Fibroblast of lung (primary cell): ENCODE results near the gene WDR90. TPM values are rescaled to one million over a fixed set of nuclear protein-coding genes. Genes with fewer than 3 reads are reported as not detected.

ENCODE experiments used
- DNase-seq, 2 donors: peaks; one replicate each; pipeline versions ENCODE4 v3.0.0 to v3.0.0-alpha.2; 2010; ENCODE audit warnings: low read depth in 2 of 2
- H2AFZ ChIP-seq: 2 replicates; pipeline ENCODE4 v1.5.1; 2012; ENCODE audit warnings: low read length, control low read depth, inconsistent platforms
- H3K27ac ChIP-seq: 2 replicates; pipeline ENCODE4 v1.5.1; 2011; ENCODE audit warnings: low read length, control low read depth; ENCODE audit not compliant: insufficient read depth
- H3K27me3 ChIP-seq: 2 replicates; pipeline ENCODE4 v1.5.1; 2011; ENCODE audit warnings: mild to moderate bottlenecking, low read length; ENCODE audit not compliant: control insufficient read depth, insufficient read depth
- H3K36me3 ChIP-seq: 2 replicates; pipeline ENCODE4 v1.5.1; 2011; ENCODE audit warnings: low read length; ENCODE audit not compliant: control insufficient read depth, insufficient read depth
- H3K4me1 ChIP-seq: 2 replicates; pipeline ENCODE4 v1.5.1; 2011; ENCODE audit warnings: low read length; ENCODE audit not compliant: control insufficient read depth, insufficient read depth; ENCODE audit errors: extremely low read depth
- H3K4me2 ChIP-seq: 2 replicates; pipeline ENCODE4 v1.5.1; 2011; ENCODE audit warnings: low read length, control low read depth; ENCODE audit not compliant: insufficient read depth; ENCODE audit errors: extremely low read depth
- H3K4me3 ChIP-seq, 4 experiments: fragments of 200-600 bp in 1 of 4; sonication (generic) in 1 of 4; replicated peaks in 1 of 4; 2 replicates each; pipeline ENCODE4 v1.5.1; 2011 to 2016; ENCODE audit warnings: low read length in 4 of 4, low read depth in 3 of 4, mild to moderate bottlenecking in 3 of 4, control low read depth in 2 of 4, inconsistent platforms in 1 of 4, mixed read lengths in 1 of 4; ENCODE audit not compliant: insufficient read depth in 1 of 4; ENCODE audit errors: control extremely low read depth in 1 of 4
- H3K79me2 ChIP-seq: 2 replicates; pipeline ENCODE4 v1.5.1; 2012; ENCODE audit warnings: mild to moderate bottlenecking, low read length, inconsistent platforms; ENCODE audit not compliant: control insufficient read depth, insufficient read depth
- H3K9ac ChIP-seq: 2 replicates; pipeline ENCODE4 v1.5.1; 2011; ENCODE audit warnings: mild to moderate bottlenecking, low read length, control low read depth; ENCODE audit not compliant: insufficient read depth
- H3K9me3 ChIP-seq: 2 replicates; pipeline ENCODE4 v1.5.1; 2012; ENCODE audit warnings: low read depth, low read length; ENCODE audit not compliant: control insufficient read depth, insufficient read depth
- H4K20me1 ChIP-seq: 2 replicates; pipeline ENCODE4 v1.5.1; 2011; ENCODE audit warnings: low read length; ENCODE audit not compliant: control insufficient read depth, insufficient read depth; ENCODE audit errors: extremely low read depth
- EZH2 ChIP-seq: IDR thresholded peaks from 2 replicates; pipeline ENCODE4 v1.5.1; 2012; ENCODE audit warnings: low read length, control low read depth, mild to moderate bottlenecking; ENCODE audit errors: missing control alignments
- polyA plus RNA-seq, 2 donors: library from polyadenylated mRNA; depleted of rRNA in 1 of 2; stranded (reverse) in 1 of 2; unstranded in 1 of 2; fragments of >200 nt; gene quantifications; 2 replicates each; pipeline ENCODE4 v1.2.1, GENCODE V29; 2011 to 2012; ENCODE audit warnings: missing spikeins in 1 of 2
- total RNA-seq: library from RNA; depleted of rRNA; stranded (reverse); fragments of >200 nt; gene quantifications from 2 replicates; pipeline ENCODE4 v1.2.1, GENCODE V29; 2014
- TF ChIP-seq, protein P1 (sequence below), 2 donors: IDR thresholded peaks in 1 of 2; conservative IDR thresholded peaks in 1 of 2; 1 replicate in 1 of 2; 2 replicates in 1 of 2; pipeline ENCODE4 v1.5.1; 2011 to 2012; ENCODE audit warnings: low read length in 2 of 2, control low read depth in 1 of 2, inconsistent platforms in 1 of 2, low read depth in 1 of 2, mild to moderate bottlenecking in 1 of 2

WDR90 gene
- total and polyA plus RNA-seq, 2 donors (not counting 1 experiment from before 2014, with no cell fraction given) = 2.9 to 4.8 TPM

- Histone ChIP-seq H3K36me3 (peaks cover 6% of the 10 kb centered on the region), H3K27me3 (no peaks in the 10 kb centered on the region), H3K27ac (no peak overlapping the region), H3K9me3 (no peaks in the 10 kb centered on the region), H4K20me1 (no peaks in the 10 kb centered on the region), H2AFZ (no peak overlapping the region), H3K9ac (no peak overlapping the region), H3K4me2 (no peak overlapping the region), H3K4me3 (no peak overlapping the region), H3K4me1 (peaks cover 8% of the 10 kb centered on the region), H3K79me2 (no peaks in the 10 kb centered on the region)
- TF ChIP-seq EZH2 = no peak
- TF ChIP-seq, protein P1, sequence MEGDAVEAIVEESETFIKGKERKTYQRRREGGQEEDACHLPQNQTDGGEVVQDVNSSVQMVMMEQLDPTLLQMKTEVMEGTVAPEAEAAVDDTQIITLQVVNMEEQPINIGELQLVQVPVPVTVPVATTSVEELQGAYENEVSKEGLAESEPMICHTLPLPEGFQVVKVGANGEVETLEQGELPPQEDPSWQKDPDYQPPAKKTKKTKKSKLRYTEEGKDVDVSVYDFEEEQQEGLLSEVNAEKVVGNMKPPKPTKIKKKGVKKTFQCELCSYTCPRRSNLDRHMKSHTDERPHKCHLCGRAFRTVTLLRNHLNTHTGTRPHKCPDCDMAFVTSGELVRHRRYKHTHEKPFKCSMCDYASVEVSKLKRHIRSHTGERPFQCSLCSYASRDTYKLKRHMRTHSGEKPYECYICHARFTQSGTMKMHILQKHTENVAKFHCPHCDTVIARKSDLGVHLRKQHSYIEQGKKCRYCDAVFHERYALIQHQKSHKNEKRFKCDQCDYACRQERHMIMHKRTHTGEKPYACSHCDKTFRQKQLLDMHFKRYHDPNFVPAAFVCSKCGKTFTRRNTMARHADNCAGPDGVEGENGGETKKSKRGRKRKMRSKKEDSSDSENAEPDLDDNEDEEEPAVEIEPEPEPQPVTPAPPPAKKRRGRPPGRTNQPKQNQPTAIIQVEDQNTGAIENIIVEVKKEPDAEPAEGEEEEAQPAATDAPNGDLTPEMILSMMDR (conservative IDR thresholded peaks at IDR 0.05 in 1 of 2, IDR thresholded peaks at IDR 0.05 in 1 of 2; ENCODE audit: low read depth in 1 of 2, low read length in 2 of 2) = no peak
- no peak for DNase-seq
Measured at GRCh38 chr16:624526-625070, 24.6 kb upstream of the WDR90 start.

DNA sequence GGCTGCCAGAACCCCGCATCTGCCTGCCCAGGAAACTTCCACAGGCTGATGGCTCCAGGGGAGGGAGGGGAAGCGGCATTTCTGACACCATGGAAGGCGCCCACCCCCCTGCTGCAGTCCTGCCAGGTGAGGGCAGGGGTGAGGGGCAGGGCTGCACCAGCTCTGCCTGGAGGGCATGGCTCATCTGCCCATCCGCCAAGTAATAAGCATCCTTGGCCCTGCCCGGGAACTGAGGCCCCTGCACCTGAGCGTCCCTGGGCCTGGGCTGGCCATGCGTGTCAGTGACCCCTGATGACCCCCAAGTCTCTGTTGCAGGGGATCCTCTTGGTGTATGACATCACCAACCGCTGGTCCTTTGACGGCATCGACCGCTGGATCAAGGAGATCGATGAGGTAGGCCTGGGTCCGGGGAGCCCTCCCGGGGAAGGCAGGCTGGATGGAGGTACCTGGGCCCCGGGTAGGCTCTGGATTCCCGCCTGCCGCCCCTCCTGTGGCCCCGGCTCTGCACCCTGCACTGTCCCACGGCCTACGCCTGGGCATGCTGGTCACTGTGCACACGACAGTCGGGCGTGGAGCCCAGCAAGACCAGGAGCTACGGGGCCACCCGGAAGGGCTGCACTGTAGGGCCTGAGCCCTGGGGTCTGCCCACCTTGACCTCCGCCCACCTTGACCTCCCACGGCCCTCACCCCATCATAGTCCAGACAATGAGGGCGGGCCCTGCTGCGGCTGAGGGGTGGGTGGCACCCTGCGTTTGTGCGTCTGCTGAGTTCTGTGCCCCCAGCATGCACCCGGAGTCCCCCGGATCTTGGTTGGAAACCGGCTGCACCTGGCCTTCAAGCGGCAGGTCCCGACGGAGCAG, 23.8 kb upstream of the WDR90 start:
- TF ChIP-seq, protein P1 (conservative IDR thresholded peaks at IDR 0.05 in 1 of 2, IDR thresholded peaks at IDR 0.05 in 1 of 2; ENCODE audit: low read depth in 1 of 2, low read length in 2 of 2) = no peak
- no peak for TF ChIP-seq EZH2
- Histone ChIP-seq H3K9me3 (no peaks in the 10 kb centered on the region), H4K20me1 (no peaks in the 10 kb centered on the region), H3K9ac (no peak overlapping the region), H2AFZ (no peak overlapping the region), H3K4me2 (no peak overlapping the region), H3K27ac (no peak overlapping the region), H3K36me3 (peaks cover 6% of the 10 kb centered on the region), H3K79me2 (no peaks in the 10 kb centered on the region), H3K4me1 (peaks cover 8% of the 10 kb centered on the region), H3K27me3 (no peaks in the 10 kb centered on the region), H3K4me3 (no peak overlapping the region)
- no peak for DNase-seq

DNA sequence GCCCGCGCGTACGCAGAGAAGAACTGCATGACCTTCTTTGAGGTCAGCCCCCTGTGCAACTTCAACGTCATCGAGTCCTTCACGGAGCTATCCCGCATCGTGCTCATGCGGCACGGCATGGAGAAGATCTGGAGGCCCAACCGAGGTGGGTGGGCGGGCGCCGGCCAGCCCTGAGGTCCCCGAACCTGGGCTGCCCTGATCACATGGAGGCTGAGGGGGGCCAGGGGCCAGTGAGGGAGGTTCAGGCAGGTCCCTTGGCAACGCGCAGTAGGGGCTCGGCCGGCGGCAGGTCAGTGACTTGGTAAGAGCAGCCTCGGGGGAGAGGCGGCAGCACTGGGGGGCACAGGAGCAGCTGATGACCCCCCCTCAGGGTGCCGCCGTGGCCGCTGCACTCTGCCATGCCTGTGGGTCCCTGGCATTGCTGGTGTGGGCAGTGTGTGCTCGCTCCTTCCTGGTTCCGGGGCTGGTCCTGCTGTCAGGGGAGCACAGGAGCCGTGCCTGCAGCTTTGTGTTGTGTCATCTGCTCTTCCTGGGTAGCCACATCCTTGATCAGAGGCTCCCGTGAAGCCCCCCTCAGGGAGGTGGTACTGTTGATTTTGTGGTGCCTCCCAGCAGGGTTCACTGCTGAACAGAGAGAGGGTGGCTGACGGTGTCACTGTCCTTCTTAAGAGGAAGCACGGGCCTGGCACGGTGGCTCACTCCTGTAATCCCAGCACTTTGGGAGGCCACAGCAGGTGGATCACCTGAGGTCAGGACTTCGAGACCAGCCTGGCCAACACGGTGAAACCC, 23.0 kb upstream of the WDR90 start:
- H3K9ac ChIP-seq = no peak overlapping the region
- no peaks in the 10 kb centered on the region for H4K20me1 ChIP-seq
- no peaks in the 10 kb centered on the region for H3K27me3 ChIP-seq
- peaks cover 6% of the 10 kb centered on the region for H3K36me3 ChIP-seq
- H3K79me2 ChIP-seq = no peaks in the 10 kb centered on the region
- H3K27ac ChIP-seq = peak overlapping the region; percentile 66
- no peak overlapping the region for H3K4me3 ChIP-seq
- no peak overlapping the region for H2AFZ ChIP-seq
- DNase-seq = no peak
- H3K4me2 ChIP-seq = no peak overlapping the region
- TF ChIP-seq, protein P1 (conservative IDR thresholded peaks at IDR 0.05 in 1 of 2, IDR thresholded peaks at IDR 0.05 in 1 of 2; ENCODE audit: low read depth in 1 of 2, low read length in 2 of 2) = no peak
- no peak for TF ChIP-seq EZH2
- H3K4me1 ChIP-seq = peaks cover 8% of the 10 kb centered on the region
- no peaks in the 10 kb centered on the region for H3K9me3 ChIP-seq
